Measurements from ENCODE around the gene PRORP.
"Not testable (repeated sequence)": the region's sequence is repeated elsewhere in the genome, so short reads cannot be mapped to it uniquely, and the experiment has no call there.

Gene PRORP

DNA sequence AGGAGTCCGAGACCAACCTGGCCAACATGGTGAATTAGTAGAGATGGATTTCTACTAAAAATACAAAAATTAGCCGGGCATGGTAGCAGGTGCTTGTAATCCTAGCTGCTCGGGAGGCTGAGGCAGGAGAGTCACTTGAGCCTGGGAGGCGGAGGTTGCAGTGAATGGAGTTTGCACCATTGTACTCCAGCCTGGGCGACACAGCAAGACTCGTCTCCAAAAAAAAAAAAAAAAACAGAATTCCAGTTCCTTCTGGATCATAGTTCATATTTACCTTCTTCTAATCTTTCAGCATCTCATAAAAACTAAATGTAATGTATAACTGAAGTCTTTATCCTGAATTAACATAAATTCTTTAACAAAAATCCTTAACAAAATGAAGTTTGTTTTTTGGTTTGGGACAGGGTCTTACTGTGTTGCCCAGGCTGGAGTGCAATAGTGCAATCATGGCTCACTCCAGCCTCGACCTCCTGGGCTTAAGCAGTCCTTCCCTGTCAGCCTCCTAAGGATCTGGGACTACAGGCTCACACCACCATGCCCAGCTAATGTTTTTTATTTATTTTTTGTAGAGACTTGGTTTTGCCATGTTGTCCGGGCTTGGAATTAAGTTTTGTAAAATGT is 38.7 kb upstream of the PRORP start:
- Histone ChIP-seq H3K4me3 (ENCODE audit: low read length) (no peak overlapping the region), H3K4me1 (ENCODE audit: low read length) (no peaks in the 10 kb centered on the region), H3K9ac (ENCODE audit: low read length) (no peak overlapping the region), H3F3A (ENCODE audit: insufficient read depth, low read length) (no peaks in the 10 kb centered on the region), H3K27me3 (replicated peaks; ENCODE audit: insufficient read depth, low read length) (no peaks in the 10 kb centered on the region), H4K20me1 (ENCODE audit: insufficient read depth, low read length) (no peaks in the 10 kb centered on the region), H3K27ac (ENCODE audit: low read length) (no peak overlapping the region), H3K9me2 (replicated peaks; ENCODE audit: insufficient read depth, low read length) (no peaks in the 10 kb centered on the region), H3K4me2 (ENCODE audit: low read depth, low read length) (no peak overlapping the region), H3K9me3 (replicated peaks; ENCODE audit: insufficient read depth, low read length) (no peaks in the 10 kb centered on the region), H2AFZ (ENCODE audit: low read length) (no peak overlapping the region), H3K36me3 (replicated peaks; ENCODE audit: insufficient read depth, low read length) (no peaks in the 10 kb centered on the region), H3K79me2 (ENCODE audit: low read length) (no peaks in the 10 kb centered on the region)
- DNase-seq = no peak
- TF ChIP-seq CTCF (IDR thresholded peaks at IDR 0.05; ENCODE audit: low read length) = no peak
- no peak for TF ChIP-seq EZH2phosphoT487 (IDR thresholded peaks at IDR 0.05; ENCODE audit: low read length)

- Histone ChIP-seq H2AFZ (ENCODE audit: low read length) (no peak overlapping the region), H3K36me3 (replicated peaks; ENCODE audit: insufficient read depth, low read length) (no peaks in the 10 kb centered on the region), H3K9me2 (replicated peaks; ENCODE audit: insufficient read depth, low read length) (no peaks in the 10 kb centered on the region), H3K4me2 (ENCODE audit: low read depth, low read length) (no peak overlapping the region), H4K20me1 (ENCODE audit: insufficient read depth, low read length) (no peaks in the 10 kb centered on the region), H3K27me3 (replicated peaks; ENCODE audit: insufficient read depth, low read length) (no peaks in the 10 kb centered on the region), H3K79me2 (ENCODE audit: low read length) (no peaks in the 10 kb centered on the region), H3K27ac (ENCODE audit: low read length) (no peak overlapping the region), H3F3A (ENCODE audit: insufficient read depth, low read length) (no peaks in the 10 kb centered on the region), H3K4me1 (ENCODE audit: low read length) (no peaks in the 10 kb centered on the region), H3K9me3 (replicated peaks; ENCODE audit: insufficient read depth, low read length) (no peaks in the 10 kb centered on the region), H3K9ac (ENCODE audit: low read length) (no peak overlapping the region), H3K4me3 (ENCODE audit: low read length) (no peak overlapping the region)
- no peak for DNase-seq
- TF ChIP-seq CTCF (IDR thresholded peaks at IDR 0.05; ENCODE audit: low read length) = no peak
- TF ChIP-seq EZH2phosphoT487 (IDR thresholded peaks at IDR 0.05; ENCODE audit: low read length) = no peak
- TF ChIP-seq EZH2 (optimal IDR thresholded peaks at IDR 0.05; ENCODE audit: low read depth, low read length) = no peak
Measured at GRCh38 chr14:35085441-35085840, 36.9 kb upstream of the PRORP start.

DNA sequence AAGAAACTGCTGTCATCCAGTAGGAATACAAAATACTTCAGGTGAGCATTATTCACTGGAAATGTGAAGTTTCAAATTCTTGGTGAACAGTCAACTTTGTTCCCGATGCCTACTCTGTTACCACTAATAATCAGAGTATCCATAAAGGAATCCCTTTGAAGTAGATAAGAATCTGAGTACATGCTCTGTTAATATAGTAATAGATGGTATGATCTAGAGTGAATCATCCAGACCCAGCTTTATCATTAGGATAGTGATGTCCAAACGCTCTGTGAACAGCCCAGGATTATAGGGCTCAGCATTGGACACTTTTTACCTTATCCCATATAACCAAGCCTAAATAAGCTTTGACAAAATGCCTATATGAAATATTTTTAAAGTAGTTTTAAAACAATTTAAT is 33.8 kb upstream of the PRORP start:
- no peaks in the 10 kb centered on the region for H3K9me2 ChIP-seq (replicated peaks; ENCODE audit: insufficient read depth, low read length)
- H3F3A ChIP-seq (ENCODE audit: insufficient read depth, low read length) = no peaks in the 10 kb centered on the region
- no peak overlapping the region for H3K4me3 ChIP-seq (ENCODE audit: low read length)
- H3K4me1 ChIP-seq (ENCODE audit: low read length) = no peaks in the 10 kb centered on the region
- no peak overlapping the region for H3K4me2 ChIP-seq (ENCODE audit: low read depth, low read length)
- no peaks in the 10 kb centered on the region for H3K9me3 ChIP-seq (replicated peaks; ENCODE audit: insufficient read depth, low read length)
- H3K9ac ChIP-seq (ENCODE audit: low read length) = no peak overlapping the region
- H3K79me2 ChIP-seq (ENCODE audit: low read length) = no peaks in the 10 kb centered on the region
- no peaks in the 10 kb centered on the region for H4K20me1 ChIP-seq (ENCODE audit: insufficient read depth, low read length)
- no peaks in the 10 kb centered on the region for H3K27me3 ChIP-seq (replicated peaks; ENCODE audit: insufficient read depth, low read length)
- H3K36me3 ChIP-seq (replicated peaks; ENCODE audit: insufficient read depth, low read length) = no peaks in the 10 kb centered on the region
- no peak for DNase-seq
- TF ChIP-seq EZH2 (optimal IDR thresholded peaks at IDR 0.05; ENCODE audit: low read depth, low read length) (no peak), CTCF (IDR thresholded peaks at IDR 0.05; ENCODE audit: low read length) (no peak), EZH2phosphoT487 (IDR thresholded peaks at IDR 0.05; ENCODE audit: low read length) (no peak)
- H3K27ac ChIP-seq (ENCODE audit: low read length) = no peak overlapping the region
- no peak overlapping the region for H2AFZ ChIP-seq (ENCODE audit: low read length)

DNA sequence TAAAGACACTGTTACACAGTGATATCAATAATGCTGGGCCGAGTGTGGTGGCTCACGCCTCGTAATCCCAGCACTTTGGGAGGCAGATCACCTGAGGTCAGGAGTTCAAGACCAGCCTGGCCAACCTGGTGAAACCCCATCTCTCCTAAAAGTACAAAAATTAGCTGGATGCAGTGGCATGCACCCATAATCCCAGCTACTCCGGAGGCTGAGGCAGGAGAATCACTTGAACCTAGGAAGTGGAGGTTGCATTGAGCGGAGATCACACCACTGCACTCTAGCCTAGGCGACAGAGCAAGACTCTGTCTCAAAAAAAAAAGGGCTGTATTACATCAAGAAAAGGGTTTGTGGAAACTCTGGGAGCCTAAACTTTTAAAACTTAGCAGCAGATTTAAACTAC is 27.7 kb upstream of the PRORP start:
- H4K20me1 ChIP-seq (ENCODE audit: insufficient read depth, low read length); H3K9me2 ChIP-seq (replicated peaks; ENCODE audit: insufficient read depth, low read length); DNase-seq; H3K79me2 ChIP-seq (ENCODE audit: low read length); H3K27me3 ChIP-seq (replicated peaks; ENCODE audit: insufficient read depth, low read length); H3F3A ChIP-seq (ENCODE audit: insufficient read depth, low read length); H3K9me3 ChIP-seq (replicated peaks; ENCODE audit: insufficient read depth, low read length); H3K4me2 ChIP-seq (ENCODE audit: low read depth, low read length); H2AFZ ChIP-seq (ENCODE audit: low read length); H3K4me3 ChIP-seq (ENCODE audit: low read length); H3K9ac ChIP-seq (ENCODE audit: low read length); H3K4me1 ChIP-seq (ENCODE audit: low read length); H3K27ac ChIP-seq (ENCODE audit: low read length); H3K36me3 ChIP-seq (replicated peaks; ENCODE audit: insufficient read depth, low read length): not testable (repeated sequence)
